Neural cell (in vitro differentiated cells): Measurements from ENCODE around the gene SMPX. TPM values are rescaled to one million over a fixed set of nuclear protein-coding genes. Genes with fewer than 3 reads are reported as not detected.

Source experiments
- H2AFZ ChIP-seq: fragments of 200-600, 300-800 bp; sonication (generic), shearing (Covaris generic); 2 replicates; pipeline ENCODE4 v1.6.0; 2014; ENCODE audit warnings: low read depth, mild to moderate bottlenecking, antibody characterized with exemption, low read length, moderate library complexity
- H3F3A ChIP-seq: fragments of 200-600 bp; shearing (Covaris generic); 2 replicates; pipeline ENCODE4 v1.6.1; 2016; ENCODE audit warnings: mild to moderate bottlenecking, moderate library complexity, mixed read lengths, antibody characterized with exemption, low read length; ENCODE audit not compliant: insufficient read depth, poor library complexity, severe bottlenecking
- H3K27ac ChIP-seq: fragments of 200-600, 300-800 bp; sonication (generic), shearing (Covaris generic); 2 replicates; pipeline ENCODE4 v1.5.1; 2014; ENCODE audit warnings: mild to moderate bottlenecking, low read length, moderate library complexity
- H3K27me3 ChIP-seq: fragments of 300-800, 200-600 bp; sonication (generic), shearing (Covaris generic); 2 replicates; pipeline ENCODE4 v1.6.0; 2014; ENCODE audit warnings: mild to moderate bottlenecking, low read depth, low read length, moderate library complexity; ENCODE audit not compliant: insufficient read depth
- H3K36me3 ChIP-seq: fragments of 300-800, 200-600 bp; sonication (generic), shearing (Covaris generic); 2 replicates; pipeline ENCODE4 v1.5.1; 2014; ENCODE audit warnings: mild to moderate bottlenecking, antibody characterized with exemption, low read length, moderate library complexity; ENCODE audit not compliant: insufficient read depth
- H3K4me2 ChIP-seq: fragments of 300-800, 200-600 bp; sonication (generic), shearing (Covaris generic); 2 replicates; pipeline ENCODE4 v1.6.0; 2014; ENCODE audit warnings: mild to moderate bottlenecking, low read length
- H3K4me3 ChIP-seq: fragments of 300-800, 200-600 bp; sonication (generic), shearing (Covaris generic); 2 replicates; pipeline ENCODE4 v1.5.1; 2014; ENCODE audit warnings: mild to moderate bottlenecking, low read length, moderate library complexity
- H3K79me2 ChIP-seq: fragments of 200-600 bp; shearing (Covaris generic); replicated peaks from 2 replicates; pipeline ENCODE4 v1.6.0; 2014; ENCODE audit warnings: mild to moderate bottlenecking, low read length, moderate library complexity; ENCODE audit not compliant: insufficient read depth
- H3K9ac ChIP-seq: fragments of 300-800, 200-600 bp; sonication (generic), shearing (Covaris generic); 2 replicates; pipeline ENCODE4 v1.6.1; 2016; ENCODE audit warnings: mild to moderate bottlenecking, low read length, mixed read lengths
- H3K9me2 ChIP-seq: fragments of 200-600 bp; shearing (Covaris generic); 2 replicates; pipeline ENCODE4 v1.6.1; 2016; ENCODE audit warnings: mild to moderate bottlenecking, low read length, mixed read lengths; ENCODE audit not compliant: insufficient read depth
- H3K9me3 ChIP-seq: fragments of 200-600, 300-800 bp; sonication (generic), shearing (Covaris generic); 2 replicates; pipeline ENCODE4 v1.6.1; 2016; ENCODE audit warnings: mild to moderate bottlenecking, mixed run types, low read length, moderate library complexity, mixed read lengths
- H4K20me1 ChIP-seq: fragments of 200-600 bp; shearing (Covaris generic); 2 replicates; pipeline ENCODE4 v1.6.1; 2016; ENCODE audit warnings: mild to moderate bottlenecking, mixed run types; ENCODE audit not compliant: insufficient read depth
- CTCF ChIP-seq: fragments of 450-650 bp; IDR thresholded peaks from 2 replicates; pipeline ENCODE4 v1.5.1; 2014; ENCODE audit warnings: antibody characterized with exemption, mild to moderate bottlenecking, moderate library complexity; ENCODE audit not compliant: poor library complexity, severe bottlenecking
- EP300 ChIP-seq: fragments of 450-650 bp; conservative IDR thresholded peaks from 2 replicates; pipeline ENCODE4 v1.6.1; 2014; ENCODE audit warnings: antibody characterized with exemption, mild to moderate bottlenecking, moderate library complexity; ENCODE audit not compliant: poor library complexity, severe bottlenecking
- EZH2 ChIP-seq: fragments of 200-600, 300-800 bp; shearing (Covaris generic), sonication (generic); IDR thresholded peaks from 2 replicates; pipeline ENCODE4 v1.6.1; 2014; ENCODE audit warnings: antibody characterized with exemption, low read length, borderline replicate concordance, mild to moderate bottlenecking; ENCODE audit not compliant: insufficient read depth, poor library complexity, severe bottlenecking
- MXI1 ChIP-seq: fragments of 450-650 bp; conservative IDR thresholded peaks from 2 replicates; pipeline ENCODE4 v1.6.1; 2014; ENCODE audit warnings: antibody characterized with exemption, mild to moderate bottlenecking; ENCODE audit not compliant: poor library complexity, severe bottlenecking
- POLR2AphosphoS5 ChIP-seq: IDR thresholded peaks from 2 replicates; pipeline ENCODE4 v1.6.1; 2012
- RAD21 ChIP-seq: fragments of 450-650 bp; conservative IDR thresholded peaks from 2 replicates; pipeline ENCODE4 v1.6.1; 2014; ENCODE audit warnings: antibody characterized with exemption, mild to moderate bottlenecking, moderate library complexity
- REST ChIP-seq: IDR thresholded peaks from 2 replicates; pipeline ENCODE4 v1.6.1; 2012; ENCODE audit warnings: borderline replicate concordance
- SMC3 ChIP-seq: fragments of 450-650 bp; conservative IDR thresholded peaks from 2 replicates; pipeline ENCODE4 v1.6.1; 2014; ENCODE audit warnings: antibody characterized with exemption, mild to moderate bottlenecking, moderate library complexity; ENCODE audit not compliant: poor library complexity
- TAF1 ChIP-seq: IDR thresholded peaks from 2 replicates; pipeline ENCODE4 v1.6.1; 2012; ENCODE audit warnings: low read depth
- polyA plus RNA-seq: library from polyadenylated mRNA; depleted of rRNA; stranded (reverse); fragments of >200 nt; gene quantifications from 2 replicates; pipeline ENCODE4 v1.2.3, GENCODE V29; 2014

SMPX gene
- polyA plus RNA-seq, 1 donor from 2014 or later, result 0.53 TPM

GRCh38 chrX:21770631-21771321, 12.9 kb upstream of the SMPX start:
- Histone ChIP-seq H3K9ac (no peak overlapping the region), H4K20me1 (no peaks in the 10 kb centered on the region), H2AFZ (no peak overlapping the region), H3K4me3 (no peak overlapping the region), H3K9me3 (no peaks in the 10 kb centered on the region), H3K4me2 (no peak overlapping the region), H3K9me2 (no peaks in the 10 kb centered on the region), H3K36me3 (no peaks in the 10 kb centered on the region), H3K27me3 (no peaks in the 10 kb centered on the region), H3K79me2 (no peaks in the 10 kb centered on the region), H3F3A (no peaks in the 10 kb centered on the region), H3K27ac (no peak overlapping the region)
- TF ChIP-seq SMC3 (no peak), CTCF (no peak), TAF1 (no peak), POLR2AphosphoS5 (no peak), REST (no peak), EP300 (no peak), EZH2 (no peak), RAD21 (no peak), MXI1 (no peak)

- no peak overlapping the region for H3K4me2 ChIP-seq
- TF ChIP-seq EZH2 (no peak), RAD21 (no peak), EP300 (no peak), TAF1 (no peak), POLR2AphosphoS5 (no peak), MXI1 (no peak), CTCF (no peak), REST (no peak), SMC3 (no peak)
Observed at GRCh38 chrX:21766101-21766500, 8.2 kb upstream of the SMPX start.

More at GRCh38 chrX:21766101-21766500, 8.2 kb upstream of the SMPX start:
- H3K9ac ChIP-seq, result no peak overlapping the region
- no peaks in the 10 kb centered on the region for H3K9me2 ChIP-seq
- H3K79me2 ChIP-seq, result no peaks in the 10 kb centered on the region
- H2AFZ ChIP-seq, result no peak overlapping the region
- no peaks in the 10 kb centered on the region for H4K20me1 ChIP-seq
- no peak overlapping the region for H3K4me3 ChIP-seq
- no peaks in the 10 kb centered on the region for H3K9me3 ChIP-seq
- no peaks in the 10 kb centered on the region for H3K36me3 ChIP-seq
- no peaks in the 10 kb centered on the region for H3F3A ChIP-seq
- H3K27ac ChIP-seq, result no peak overlapping the region
- no peaks in the 10 kb centered on the region for H3K27me3 ChIP-seq
